GM12892 (cell line): ENCODE results near the gene CDK2.

Source experiments
- POLR2A ChIP-seq: IDR thresholded peaks from 2 replicates; pipeline ENCODE4 v1.6.1; 2011; ENCODE audit warnings: low read depth, low read length, control low read depth
- POLR2AphosphoS5 ChIP-seq: IDR thresholded peaks from 2 replicates; pipeline ENCODE4 v1.6.1; 2011; ENCODE audit warnings: low read depth, low read length, control low read depth

DNA sequence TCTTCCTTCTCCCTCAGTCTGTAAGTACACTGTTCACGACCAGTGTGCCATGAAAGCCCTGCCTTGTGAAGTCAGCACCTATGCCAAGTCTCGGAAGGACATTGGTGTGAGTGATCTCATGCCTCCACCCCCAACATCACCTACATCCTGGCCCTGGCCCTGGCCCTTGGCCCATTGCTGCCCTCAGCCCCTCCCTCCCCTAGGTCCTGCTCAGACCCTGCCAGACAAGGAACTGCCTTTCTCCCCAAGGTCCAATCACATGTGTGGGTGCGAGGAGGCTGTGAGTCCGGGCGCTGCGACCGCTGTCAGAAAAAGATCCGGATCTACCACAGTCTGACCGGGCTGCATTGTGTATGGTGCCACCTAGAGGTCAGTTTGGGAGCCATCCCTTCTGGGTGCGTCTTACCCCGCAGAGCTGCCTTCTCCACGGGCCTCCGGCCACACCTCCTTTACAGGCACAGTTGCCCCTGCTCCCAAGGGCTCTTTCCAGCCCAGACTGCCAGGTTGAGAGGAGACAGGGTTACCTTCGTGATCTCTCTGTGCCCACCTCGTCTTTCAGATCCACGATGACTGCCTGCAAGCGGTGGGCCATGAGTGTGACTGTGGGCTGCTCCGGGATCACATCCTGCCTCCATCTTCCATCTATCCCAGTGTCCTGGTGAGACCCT is 26.4 kb upstream of the CDK2 start:
- no peak for TF ChIP-seq POLR2A
- TF ChIP-seq POLR2AphosphoS5: no peak
